Measurements from ENCODE around the gene CYBRD1.
"Not testable (repeated sequence)": the region's sequence is repeated elsewhere in the genome, so short reads cannot be mapped to it uniquely, and the experiment has no call there.

The CYBRD1 gene, protein sequence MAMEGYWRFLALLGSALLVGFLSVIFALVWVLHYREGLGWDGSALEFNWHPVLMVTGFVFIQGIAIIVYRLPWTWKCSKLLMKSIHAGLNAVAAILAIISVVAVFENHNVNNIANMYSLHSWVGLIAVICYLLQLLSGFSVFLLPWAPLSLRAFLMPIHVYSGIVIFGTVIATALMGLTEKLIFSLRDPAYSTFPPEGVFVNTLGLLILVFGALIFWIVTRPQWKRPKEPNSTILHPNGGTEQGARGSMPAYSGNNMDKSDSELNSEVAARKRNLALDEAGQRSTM

DNA sequence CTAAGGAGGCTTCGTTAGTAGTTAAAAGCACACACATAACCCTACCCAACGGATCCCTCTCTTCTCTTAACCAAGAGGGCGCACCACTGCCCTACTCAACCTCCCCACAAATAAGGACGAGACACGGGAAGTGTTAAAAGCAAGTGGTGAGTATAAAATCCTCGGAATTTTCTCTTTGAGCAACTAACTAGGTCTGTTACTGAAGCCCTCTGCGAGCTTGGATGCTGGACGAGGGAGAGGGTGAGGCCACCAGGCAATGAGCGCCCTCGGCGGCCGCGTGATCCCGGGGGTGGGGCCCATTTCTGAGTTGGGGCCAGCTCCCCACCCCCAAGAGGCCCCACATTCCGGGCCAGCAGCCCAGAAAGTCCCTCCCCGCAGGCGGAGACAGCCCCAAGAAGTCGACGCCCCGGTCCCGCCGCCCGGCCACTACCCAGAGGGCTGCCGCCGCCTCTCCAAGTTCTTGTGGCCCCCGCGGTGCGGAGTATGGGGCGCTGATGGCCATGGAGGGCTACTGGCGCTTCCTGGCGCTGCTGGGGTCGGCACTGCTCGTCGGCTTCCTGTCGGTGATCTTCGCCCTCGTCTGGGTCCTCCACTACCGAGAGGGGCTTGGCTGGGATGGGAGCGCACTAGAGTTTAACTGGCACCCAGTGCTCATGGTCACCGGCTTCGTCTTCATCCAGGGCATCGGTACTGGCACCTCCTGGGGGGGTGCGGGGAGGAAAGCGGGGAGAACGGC lies at the start of gene CYBRD1:
CYBRD1 (plus strand) TSS at position 423 of the 736 bp plus-strand sequence; CDS start at position 495, 72 bp downstream.
- FAIRE-seq (no peak), DNase-seq (ENCODE audit: low spot score) (no peak)

DNA sequence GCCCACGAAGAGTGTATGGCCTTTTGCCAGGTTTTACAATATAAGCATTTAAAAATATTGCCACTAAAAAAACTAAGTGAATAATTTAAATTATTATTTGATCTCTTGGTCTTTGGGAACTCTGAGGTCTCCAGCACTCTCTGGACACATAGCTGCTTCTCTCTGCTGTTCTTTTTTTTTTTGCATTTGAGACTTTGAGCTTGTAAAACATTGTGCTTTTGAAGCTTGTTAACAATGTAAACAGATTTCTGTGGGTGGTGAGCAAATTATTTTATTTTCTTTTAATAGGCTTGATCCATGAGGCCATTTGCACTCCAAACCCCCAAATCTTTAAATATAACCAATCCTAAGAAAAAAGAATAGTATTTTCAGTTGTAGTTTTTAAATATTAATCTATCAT lies 46.3 kb upstream of the CYBRD1 start:
- no peak for FAIRE-seq
- DNase-seq (ENCODE audit: low spot score) = no peak

DNA sequence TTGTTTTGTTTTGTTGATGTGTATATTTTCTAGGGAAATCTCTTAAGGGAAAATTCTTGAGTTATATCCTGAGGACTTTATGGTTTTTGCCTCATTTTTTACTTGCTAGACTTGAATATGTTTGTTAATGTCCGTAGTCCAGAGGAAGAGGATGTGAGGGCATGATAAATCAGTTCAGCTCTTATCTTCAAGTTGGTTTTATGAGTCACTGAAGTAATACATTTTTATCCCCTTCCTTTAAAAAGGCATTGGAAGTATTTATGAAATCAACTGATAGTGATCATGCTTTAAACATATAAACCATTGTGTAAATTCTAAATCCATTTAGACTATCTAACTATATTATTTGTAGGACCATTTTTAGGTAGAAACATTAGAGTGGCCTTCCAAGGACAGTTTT lies 43.9 kb upstream of the CYBRD1 start:
- FAIRE-seq = no peak
- no peak for DNase-seq (ENCODE audit: low spot score)

DNA sequence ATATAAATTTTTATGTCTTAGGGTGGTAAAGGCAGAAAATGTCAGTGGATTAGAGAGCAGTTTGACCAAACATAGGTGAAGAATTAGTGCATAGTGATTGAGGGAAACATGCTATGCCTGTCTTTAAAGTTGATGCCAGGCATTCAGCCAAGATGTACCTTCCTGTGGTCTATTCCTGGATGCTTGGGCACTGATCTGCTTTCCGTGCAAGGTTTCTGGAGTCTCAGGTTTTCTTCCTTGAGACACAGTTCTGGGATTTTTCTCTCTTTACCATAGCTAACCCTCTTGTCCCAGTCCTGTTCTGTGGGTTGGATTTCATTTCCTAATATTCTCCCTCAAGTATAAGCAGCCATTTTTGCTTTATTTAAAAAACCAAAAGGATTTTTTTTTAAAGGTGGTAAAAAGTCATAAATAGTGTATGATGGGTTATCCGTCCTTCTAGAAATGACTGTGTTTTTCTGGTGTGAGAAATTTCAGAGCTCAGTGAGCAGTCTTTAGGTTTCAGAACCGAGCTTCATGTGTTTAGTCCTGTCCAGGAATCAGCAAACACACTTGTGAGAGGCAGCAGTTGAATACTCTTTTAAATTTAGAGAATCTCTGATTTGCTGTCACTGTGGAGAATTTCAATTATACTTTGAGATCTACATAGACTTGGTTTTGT lies 43.0 kb upstream of the CYBRD1 start:
- DNase-seq (ENCODE audit: low spot score) (no peak), FAIRE-seq (no peak)

DNA sequence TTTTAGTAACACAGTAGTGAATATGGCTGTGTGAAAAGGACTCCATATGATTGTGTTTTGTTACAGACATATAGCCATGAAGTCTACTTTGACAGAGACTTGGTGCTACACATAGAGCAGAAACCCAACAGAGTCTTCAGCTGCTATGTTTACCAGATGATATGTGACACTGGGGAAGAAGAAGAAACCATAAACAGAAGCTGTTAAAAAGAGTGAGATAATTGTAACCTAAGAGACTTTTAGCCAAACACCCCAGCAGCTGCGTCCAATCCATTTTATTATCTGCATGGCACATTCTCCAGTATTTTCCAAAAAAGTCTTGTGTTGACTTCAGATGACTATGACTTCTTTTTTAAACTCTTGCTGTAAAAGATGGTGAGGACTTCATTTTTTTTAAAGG lies 41.4 kb upstream of the CYBRD1 start:
- FAIRE-seq (no peak), DNase-seq (ENCODE audit: low spot score) (no peak)

DNA sequence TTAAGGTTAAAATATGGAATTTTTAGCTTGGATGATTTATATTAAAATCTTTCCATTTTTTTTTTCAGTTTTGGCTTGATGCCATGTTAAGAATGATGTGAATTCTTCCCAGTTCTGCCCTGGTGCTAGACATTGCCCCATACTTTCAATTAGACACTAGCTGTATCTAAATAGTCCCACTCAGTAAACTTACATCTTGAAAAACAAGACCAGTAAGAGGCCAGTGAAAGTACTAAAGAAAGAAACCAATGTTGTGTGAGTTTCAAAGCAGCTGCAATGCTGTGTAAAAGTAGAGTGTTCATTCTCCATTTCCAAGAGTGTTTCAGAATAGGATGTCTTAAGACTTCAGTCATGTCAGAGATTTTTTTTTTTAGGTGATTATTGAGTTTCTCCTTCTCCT lies 40.0 kb upstream of the CYBRD1 start:
- no peak for DNase-seq (ENCODE audit: low spot score)
- FAIRE-seq = no peak

DNA sequence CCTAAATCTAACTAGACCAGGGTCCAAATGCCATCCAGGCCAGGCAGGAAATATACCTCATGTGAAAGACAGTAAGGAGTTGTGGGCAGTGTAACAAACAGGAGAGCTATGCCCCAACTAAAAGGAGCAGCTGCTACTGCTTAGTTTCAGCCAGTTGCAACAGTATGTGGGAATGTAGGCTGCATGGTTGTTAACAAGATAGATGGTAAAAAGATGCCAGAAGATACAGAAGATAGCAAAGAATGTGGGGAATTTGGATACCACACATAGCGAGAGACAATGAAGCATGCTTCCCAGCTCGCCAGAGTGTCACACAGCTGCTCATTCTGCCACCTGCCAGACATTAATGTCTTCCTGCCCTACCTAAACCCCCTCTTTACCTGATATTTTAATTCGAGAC lies 39.4 kb upstream of the CYBRD1 start:
- DNase-seq (ENCODE audit: low spot score) = no peak
- FAIRE-seq = no peak

DNA sequence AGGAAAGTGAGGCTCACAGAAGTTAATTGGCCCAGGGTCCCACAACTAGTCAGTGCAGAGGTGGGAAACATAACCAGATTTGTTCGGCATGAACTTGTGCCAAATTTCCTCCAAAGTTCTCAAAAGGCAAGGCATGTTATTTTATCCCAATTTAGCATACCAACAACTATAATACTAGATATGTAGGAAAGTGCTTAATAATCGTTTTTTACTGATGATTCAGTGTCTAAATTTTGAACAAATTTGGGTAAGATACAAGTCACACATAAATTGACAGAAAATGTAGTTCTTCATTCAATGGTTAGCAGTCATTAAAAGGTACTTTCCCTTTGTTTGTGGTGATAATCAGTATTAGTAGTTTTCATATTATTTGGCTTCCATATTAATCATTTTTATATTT lies 38.5 kb upstream of the CYBRD1 start:
- no peak for FAIRE-seq
- no peak for DNase-seq (ENCODE audit: low spot score)

DNA sequence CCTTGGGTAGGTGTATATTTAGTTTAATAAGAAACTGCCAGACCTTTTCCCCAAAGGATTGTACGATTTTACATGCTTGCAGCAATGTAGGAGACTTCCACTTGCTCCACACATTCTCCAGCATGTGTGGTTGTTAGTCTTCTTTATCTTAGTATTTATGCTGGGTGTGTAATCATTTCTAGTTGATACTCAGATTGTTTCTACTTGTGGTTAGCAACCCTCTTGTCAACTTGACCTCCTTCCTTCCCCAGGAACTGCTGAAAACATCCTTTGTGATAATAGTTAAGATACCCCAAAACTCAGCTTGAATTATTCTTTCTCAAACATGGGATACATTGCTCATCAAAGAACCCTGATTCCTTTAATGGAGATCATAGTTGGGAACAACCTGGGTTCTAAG lies 37.2 kb upstream of the CYBRD1 start:
- FAIRE-seq = no peak
- no peak for DNase-seq (ENCODE audit: low spot score)

DNA sequence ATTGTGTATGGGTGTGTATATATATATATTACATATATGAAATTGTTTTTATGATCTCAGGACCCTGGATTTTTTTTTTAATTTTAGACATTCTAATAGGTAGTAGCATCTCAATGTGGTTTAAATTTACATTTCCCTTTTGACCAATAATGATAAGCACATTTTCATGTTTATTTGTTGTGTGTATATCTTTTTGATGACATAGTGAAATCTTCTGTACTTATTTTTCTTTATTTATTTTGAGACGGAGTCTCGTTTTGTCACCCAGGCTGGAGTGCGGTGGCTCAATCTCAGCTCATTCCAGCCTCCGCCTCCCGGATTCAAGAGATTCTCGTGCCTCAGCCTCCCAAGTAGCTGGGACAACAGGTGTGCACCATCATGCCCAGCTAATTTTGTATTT lies 35.1 kb upstream of the CYBRD1 start:
- FAIRE-seq (no peak), DNase-seq (ENCODE audit: low spot score) (no peak)

DNA sequence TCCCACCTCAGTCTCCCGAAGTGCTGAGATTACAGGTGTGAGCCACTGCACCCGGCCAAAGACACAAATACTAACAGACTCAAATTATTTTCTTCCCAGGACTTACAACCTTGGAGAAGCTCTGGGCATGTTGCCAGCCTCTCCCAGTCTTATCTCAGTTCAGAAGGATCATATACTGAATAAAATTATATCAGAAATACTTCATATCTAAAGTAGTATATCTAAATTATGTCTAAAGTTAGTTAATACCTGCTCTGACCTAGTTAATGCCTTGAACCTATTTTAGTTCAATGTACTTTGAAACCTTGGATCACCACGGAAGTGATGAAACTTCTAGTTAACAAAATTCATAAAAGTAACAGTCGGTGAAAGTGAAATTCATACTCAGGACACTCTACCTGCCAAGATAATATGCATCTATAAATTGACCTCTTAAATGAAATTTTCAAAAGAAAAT lies 34.4 kb upstream of the CYBRD1 start:
- no peak for FAIRE-seq
- no peak for DNase-seq (ENCODE audit: low spot score)

DNA sequence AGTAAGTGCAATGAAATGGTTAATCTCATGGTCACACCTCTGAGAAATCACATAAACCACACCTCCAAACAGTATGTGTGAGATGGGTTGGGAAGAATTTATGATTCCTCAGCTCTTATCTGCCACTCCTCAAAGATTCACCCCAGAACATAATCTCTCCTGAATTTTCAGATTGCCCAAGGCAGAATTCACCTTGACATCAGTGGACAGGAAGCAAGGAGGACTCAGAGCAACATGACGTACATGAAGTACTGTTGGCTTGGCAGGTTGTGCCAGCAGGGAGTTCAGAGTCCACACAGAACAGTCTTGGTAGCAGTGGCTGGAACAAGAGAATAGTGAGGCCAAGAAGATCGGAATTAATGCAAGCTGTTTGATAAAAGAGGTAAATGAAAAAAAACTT lies 31.7 kb upstream of the CYBRD1 start:
- FAIRE-seq = no peak
- no peak for DNase-seq (ENCODE audit: low spot score)

DNA sequence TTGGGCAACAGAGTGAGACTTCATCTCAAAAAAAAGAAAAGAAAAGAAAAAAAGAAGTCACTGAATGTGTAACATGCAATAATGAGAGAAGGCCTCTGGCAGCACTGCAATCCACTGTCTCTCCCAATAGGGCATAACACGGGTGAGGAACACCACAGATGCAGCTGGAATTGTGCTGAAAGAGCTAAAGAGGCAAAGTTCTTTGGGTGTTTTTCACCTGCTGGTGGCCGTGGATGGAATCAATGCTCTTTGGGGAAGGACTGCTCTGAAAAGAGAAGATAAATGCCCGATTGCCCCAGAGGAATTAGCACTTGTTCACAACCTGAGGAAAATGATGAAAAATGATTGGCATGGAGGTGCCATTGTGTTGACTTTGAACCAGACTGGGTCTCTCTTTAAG lies 31.0 kb upstream of the CYBRD1 start:
- DNase-seq (ENCODE audit: low spot score) (no peak), FAIRE-seq (no peak)

DNA sequence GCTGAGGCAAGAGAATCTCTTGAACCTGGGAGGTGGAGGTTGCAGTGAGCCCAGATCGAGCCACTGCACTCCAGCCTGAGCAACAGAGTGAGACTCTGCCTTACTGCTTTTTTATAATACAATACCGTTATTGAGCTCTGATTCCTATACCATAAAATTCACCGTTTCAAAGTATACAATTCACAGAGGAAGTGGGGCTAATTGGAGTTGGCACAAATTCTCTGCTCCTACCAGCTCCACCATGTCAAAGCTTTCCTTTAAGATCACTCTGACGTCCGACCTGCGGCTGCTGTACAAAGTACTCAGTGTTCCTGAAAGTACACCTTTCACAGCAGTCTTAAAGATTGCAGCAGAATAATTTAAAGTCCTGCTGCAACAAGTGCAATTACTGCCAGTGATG lies 29.6 kb upstream of the CYBRD1 start:
- DNase-seq (ENCODE audit: low spot score) (no peak), FAIRE-seq (no peak)

DNA sequence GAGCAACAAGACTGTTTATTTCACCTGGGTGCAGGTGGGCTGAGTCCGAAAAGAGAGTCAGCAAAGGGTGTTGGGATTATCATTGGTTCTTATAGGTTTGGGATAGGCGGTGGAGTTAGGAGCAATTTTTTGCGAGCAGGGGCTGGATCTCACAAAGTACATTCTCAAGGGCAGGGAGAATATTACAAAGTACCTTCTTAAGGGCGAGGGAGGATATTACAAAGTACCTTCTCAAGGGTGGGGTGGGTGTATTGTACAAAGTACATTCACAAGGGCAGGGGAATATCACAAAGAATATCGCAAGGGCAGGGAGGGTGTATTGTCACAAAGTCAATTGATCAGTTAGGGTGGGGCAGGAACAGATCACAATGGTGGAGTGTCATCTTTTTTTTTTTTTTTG lies 24.6 kb upstream of the CYBRD1 start:
- not testable (repeated sequence) for FAIRE-seq; DNase-seq (ENCODE audit: low spot score)

DNA sequence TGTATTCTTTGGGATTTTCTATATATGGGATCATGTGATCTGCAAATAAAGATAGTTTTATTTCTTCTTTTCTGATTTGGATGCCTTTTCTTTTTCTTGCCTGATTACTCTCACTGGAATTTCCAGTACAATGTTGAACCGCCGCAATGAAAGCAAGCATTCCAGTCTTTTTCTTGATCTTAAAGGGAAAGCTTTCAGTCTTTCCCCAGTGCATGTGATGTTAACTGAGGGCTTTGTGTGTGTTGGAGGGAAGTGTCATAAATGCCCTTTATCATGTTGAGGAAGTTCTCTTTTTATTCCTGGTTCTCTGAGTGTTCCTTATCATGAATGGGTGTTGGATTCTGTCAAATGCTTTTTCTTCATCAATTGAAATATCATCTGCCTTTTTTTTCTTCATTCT lies 16.9 kb upstream of the CYBRD1 start:
- FAIRE-seq = no peak
- no peak for DNase-seq (ENCODE audit: low spot score)

DNA sequence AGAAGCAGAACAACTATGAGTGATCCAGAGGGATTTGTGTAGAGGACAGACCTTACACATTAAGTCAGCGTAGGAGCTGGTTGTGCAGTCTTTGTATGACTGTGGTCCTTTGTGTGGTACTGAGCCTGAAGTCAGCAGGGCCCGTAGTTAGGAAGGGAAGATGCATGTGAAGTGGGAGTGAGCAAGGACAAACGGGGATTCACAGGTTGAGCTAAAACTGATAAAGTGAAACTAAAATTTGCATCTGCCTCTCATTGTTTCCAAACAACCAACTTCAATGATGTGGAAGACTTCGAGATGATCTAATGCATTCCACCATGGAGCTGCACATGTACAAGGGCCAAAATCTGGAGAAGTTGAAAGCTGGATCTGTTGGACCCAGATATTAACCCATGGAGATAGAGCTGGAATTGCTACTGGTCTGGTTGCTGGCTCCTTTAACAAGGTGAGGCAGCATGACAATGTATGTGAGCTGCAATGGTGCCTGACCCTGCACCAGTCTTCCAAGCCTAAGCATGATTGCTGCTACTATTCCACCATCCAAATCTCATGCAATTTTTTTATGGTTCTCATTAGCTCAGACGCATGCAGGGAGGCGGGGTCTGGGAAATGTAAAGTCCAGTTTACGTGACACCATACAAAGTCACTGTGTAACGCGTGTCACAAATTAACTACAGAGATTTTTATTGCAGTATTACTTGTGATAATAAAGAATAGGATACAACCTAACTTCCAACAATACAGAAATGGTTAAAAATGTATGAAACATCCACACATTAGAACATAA lies 12.1 kb upstream of the CYBRD1 start:
- DNase-seq (ENCODE audit: low spot score) (no peak), FAIRE-seq (no peak)

DNA sequence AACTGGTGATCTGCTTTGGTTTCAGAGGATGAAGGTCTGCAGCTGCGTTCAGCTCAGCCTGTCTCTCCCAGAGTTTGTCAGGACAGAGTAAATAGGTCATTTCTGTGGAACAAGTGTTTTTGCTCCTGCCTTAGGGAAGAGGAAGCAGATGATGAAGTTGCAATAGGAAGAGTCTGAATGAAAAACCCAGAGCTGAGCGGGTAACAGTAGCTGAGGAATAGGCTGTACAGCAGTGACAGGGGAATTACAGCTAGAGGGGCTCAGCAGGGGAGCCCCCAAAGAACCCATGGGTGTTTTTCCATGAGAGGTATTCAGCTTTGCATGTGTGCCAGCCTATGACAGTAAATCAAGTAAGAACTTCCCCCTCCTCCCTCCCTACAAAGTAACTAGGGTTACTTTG lies 10.3 kb upstream of the CYBRD1 start:
- FAIRE-seq (no peak), DNase-seq (ENCODE audit: low spot score) (no peak)

DNA sequence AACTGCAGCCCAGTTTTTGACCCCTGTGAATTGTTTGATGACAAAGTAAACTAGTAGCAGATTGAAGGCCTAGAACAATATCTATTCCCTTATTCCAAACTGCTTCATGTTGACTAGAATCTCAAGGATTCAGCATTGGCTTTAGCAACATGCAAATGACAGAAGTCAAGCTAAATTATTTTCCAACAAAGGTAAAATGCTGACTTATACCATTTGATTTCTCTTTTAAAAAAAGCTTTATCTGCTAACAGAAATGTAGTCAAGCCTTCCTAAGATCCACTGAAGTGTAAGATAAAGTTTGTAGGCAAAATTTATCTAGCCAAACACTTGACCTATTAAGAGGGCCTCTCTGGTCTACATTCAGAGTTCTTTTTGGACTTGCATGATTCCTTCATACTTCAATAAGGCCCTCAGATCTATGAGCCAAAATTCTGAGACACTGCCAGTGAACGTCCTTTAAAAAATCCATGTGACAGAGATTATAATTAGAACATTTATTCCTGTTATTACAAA lies 9.5 kb upstream of the CYBRD1 start:
- FAIRE-seq = no peak
- DNase-seq (ENCODE audit: low spot score) = no peak

DNA sequence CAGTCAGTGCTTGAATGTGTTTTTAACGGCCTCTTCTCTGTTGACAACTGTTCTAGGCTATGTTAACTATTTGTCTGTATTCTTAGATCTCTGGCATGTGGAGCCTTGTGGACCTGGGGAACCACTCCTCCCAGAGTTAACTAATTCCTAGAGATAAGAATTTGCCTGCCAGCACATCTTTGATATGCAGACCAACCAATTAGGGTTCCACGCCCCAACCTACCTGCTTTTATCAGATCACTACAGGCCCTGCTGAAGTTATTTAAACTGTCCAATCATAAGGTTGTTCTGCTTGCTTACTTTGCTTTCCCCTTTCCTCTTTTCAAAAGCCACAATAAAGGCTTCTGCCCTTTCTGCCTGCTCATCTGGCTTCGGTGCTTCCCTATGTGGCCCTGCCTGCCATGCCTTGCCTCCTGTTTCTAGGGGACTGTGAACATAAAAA lies 8.5 kb upstream of the CYBRD1 start:
- FAIRE-seq (no peak), DNase-seq (ENCODE audit: low spot score) (no peak)

DNA sequence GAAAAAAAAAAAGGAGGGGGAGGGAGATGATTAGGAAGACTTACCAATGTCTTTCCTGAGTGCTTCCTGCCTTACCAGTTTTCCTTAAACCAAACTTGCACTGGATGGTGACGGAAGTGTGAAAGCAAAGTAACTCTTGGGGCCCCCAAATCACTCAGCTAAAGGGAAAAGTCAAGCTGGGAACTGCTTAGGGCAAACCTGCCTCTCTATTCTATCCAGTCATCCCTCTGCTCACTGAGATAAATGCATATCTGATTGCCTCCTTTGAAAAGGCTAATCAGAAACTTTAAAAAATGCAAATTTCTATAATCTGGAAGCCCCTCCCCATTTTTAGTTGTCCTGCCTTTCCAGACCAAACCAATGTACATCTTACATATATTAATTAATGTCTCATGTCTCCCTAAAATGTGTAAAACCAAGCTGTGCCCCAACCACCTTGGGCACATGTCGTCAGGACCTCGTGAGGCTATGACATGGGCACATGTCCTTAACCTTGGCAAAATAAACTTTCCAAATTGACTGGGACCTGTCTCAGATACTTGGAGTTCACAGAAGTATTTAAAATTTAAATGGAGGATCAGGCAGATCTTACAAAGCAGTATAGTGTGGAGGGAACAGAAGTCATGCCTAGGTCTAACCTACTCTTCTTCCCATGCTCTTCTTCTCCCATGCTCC lies 7.2 kb upstream of the CYBRD1 start:
- no peak for FAIRE-seq
- no peak for DNase-seq (ENCODE audit: low spot score)

Data from RCC 7860 (cell line).